Esophagus muscularis mucosa (tissue), 4 donors: ENCODE data around the gene GSTA4.
"Not testable (repeated sequence)": the region's sequence is repeated elsewhere in the genome, so short reads cannot be mapped to it uniquely, and the experiment has no call there.

ENCODE experiments used
- CTCF ChIP-seq, 3 experiments: fragments of 200-600 bp in 2 of 3; fragments of 450-650 bp in 1 of 3; sonication (generic) in 2 of 3; IDR thresholded peaks; one replicate each; pipeline ENCODE4 v1.5.1; 2017 to 2019; ENCODE audit warnings: antibody characterized with exemption in 3 of 3, mild to moderate bottlenecking in 2 of 3, moderate library complexity in 1 of 3
- EP300 ChIP-seq: sonication (generic); formaldehyde crosslinking; IDR thresholded peaks from one replicate; pipeline ENCODE4 v1.6.1; 2017; ENCODE audit warnings: antibody characterized with exemption
- POLR2A ChIP-seq: fragments of 450-650 bp; IDR thresholded peaks from one replicate; pipeline ENCODE4 v1.6.1; 2017; ENCODE audit warnings: antibody characterized with exemption, moderate library complexity, mild to moderate bottlenecking, low read depth
- POLR2AphosphoS5 ChIP-seq, 2 donors: sonication (generic); formaldehyde crosslinking; IDR thresholded peaks; one replicate each; pipeline ENCODE4 v1.6.1; 2017; ENCODE audit warnings: antibody characterized with exemption in 2 of 2

- TF ChIP-seq CTCF (IDR thresholded peaks at IDR 0.05): peak; percentile 53 to 77 (median 67)
- peak; percentile 87 to 95 for TF ChIP-seq POLR2AphosphoS5 (IDR thresholded peaks at IDR 0.05)
- peak; percentile 32 for TF ChIP-seq POLR2A
- TF ChIP-seq EP300: not testable (repeated sequence)
Observed at GRCh38 chr6:52995089-52995912, at the start of gene GSTA4.
